Measurements from ENCODE around the gene CREB3L2.
"Not testable (repeated sequence)": the region's sequence is repeated elsewhere in the genome, so short reads cannot be mapped to it uniquely, and the experiment has no call there.

Gene CREB3L2

DNA sequence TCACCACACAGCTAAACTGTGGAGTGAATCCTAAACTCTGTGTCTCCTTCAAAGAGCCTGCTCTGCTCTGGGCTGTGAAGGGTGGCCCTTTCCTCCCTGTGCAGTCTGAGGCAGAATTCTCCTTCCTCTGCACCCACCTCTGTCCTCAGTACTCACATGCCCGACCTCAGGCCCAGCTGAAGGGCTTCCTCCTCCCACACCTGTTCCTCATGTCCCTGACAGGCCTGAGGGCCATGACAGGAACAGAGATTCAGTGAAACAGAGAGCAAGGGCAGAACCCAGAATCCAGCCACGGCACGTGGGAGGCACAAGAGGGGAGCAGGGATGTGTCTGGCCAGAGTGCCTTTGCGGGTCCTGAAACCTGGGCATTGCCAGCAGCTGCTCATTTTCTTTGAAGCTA is 13.9 kb downstream of the CREB3L2 start:
- DNase-seq (ENCODE audit: low spot score): no peak

DNA sequence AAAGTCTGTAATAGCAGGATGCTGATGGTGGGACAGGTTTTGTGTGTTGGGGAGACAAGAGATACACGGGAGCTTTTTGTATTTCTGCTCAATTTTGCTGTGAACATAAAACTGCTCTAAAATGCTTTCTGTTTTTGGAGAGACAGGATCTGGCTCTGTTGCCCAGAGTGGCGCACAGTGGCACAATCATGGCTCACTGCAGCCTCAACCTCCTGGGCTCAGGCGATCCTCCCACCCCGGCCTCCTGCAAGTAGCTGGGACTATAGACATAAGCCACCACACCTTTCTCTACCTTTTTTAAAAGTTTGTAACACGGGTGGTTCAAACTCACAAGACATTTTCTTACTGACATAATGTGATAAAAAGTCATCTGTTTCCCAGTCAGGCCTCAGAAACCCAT is 14.3 kb downstream of the CREB3L2 start:
- DNase-seq (ENCODE audit: low spot score): no peak

GRCh38 chr7:137987018-137987349 is 14.9 kb downstream of the CREB3L2 start:
- no peak for DNase-seq (ENCODE audit: low spot score)

- DNase-seq (ENCODE audit: low spot score): no peak
Observed at GRCh38 chr7:137986252-137987017, 15.5 kb downstream of the CREB3L2 start.

- no peak for DNase-seq (ENCODE audit: low spot score)
Observed at GRCh38 chr7:137985897-137986251, 16.0 kb downstream of the CREB3L2 start.

DNA sequence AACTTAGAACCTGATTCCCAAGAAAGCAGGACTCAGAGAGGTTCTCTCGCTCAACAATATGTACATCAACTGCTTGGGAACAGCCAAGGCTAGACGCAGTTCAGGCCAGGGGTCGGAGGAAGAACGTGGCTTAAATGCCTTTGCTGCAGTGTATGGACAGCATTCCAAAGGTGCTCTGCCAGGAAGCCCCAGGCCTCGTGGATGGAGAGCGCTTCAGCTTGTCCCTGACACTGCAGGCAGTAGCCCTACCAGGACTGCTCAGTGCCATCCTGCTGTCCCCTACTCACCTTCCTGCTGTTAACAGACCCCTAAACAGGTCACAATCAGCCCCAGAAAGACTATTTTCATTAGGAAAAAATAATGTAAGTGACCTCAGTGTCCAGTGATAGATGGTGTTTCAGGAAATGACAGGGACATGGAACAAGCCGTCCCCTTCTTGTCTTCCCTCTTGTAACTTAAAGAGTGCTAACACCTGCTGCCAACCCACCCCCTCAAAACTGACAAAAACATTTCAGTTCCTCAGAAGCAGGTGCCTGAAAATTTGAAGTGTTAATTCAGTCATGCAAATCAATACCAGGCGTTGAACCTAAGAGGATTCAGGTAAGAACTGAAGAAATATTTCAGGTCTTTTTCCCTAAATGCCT is 16.5 kb downstream of the CREB3L2 start:
- DNase-seq (ENCODE audit: low spot score): no peak

DNA sequence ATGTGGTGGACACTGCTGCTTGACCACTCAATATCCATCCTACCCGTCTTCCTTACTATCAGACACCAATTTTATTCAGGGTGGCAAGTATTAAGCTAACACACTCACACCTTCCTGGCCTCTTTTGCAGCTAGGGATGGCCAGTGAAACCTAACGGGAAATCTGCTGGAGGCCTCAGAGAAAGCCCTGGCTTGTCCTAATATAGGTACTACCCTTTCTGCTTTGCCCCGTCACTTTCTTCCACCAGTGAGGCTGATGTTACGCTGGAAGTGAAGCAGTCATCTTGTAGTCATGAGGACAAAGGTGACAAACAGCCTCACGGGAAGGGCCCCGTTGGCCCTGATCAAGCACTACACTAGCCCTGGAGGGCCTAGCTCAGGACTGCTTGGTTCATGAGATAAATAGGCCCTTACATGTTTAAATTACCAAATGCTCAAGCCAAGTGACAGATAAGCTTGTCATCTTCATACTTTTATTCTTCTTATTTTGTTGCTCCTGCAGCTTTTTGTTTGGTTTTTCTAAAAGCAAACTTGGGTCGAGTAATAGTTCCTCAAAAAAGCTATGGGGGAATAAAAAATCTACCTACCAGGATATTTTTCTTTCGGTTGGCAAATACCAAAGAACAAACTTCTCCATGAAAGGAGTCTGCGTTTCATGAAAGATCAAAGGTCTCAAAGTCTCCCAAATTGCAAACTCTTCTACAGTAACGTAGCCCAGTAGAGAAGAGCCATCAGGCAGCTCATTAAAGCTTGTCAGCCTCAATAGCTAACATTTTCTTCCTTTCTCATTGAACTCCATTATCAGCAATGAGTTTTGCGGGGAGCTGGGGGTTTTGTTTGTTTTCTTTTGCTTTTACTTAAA is 17.5 kb downstream of the CREB3L2 start:
- no peak for DNase-seq (ENCODE audit: low spot score)

GRCh38 chr7:137983323-137984008 is 18.4 kb downstream of the CREB3L2 start:
- no peak for DNase-seq (ENCODE audit: low spot score)

DNA sequence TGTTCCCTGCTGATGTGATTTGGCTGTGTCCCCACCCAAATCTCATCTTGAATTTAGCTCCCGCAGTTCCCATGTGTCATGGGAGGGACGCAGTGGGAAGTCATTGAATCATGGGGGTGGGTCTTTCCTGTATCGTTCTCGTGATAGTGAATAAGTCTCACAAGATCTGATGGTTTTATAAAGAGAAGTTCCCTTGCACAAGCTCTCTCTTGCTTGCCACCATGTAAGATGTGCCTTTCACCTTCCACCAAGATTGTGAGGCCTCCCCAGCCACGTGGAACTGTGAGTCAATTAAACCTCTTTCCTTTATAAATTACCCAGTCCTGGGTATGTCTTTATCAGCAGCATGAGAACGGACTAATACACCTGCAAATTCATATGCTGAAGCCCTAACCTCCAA is 19.5 kb downstream of the CREB3L2 start:
- not testable (repeated sequence) for DNase-seq (ENCODE audit: low spot score)

GRCh38 chr7:137981668-137982067 is 20.2 kb downstream of the CREB3L2 start:
- DNase-seq (ENCODE audit: low spot score): no peak

- no peak for DNase-seq (ENCODE audit: low spot score)
Observed at GRCh38 chr7:137981175-137981574, 20.7 kb downstream of the CREB3L2 start.

- no peak for DNase-seq (ENCODE audit: low spot score)
Observed at GRCh38 chr7:137980308-137980707, 21.6 kb downstream of the CREB3L2 start.

DNA sequence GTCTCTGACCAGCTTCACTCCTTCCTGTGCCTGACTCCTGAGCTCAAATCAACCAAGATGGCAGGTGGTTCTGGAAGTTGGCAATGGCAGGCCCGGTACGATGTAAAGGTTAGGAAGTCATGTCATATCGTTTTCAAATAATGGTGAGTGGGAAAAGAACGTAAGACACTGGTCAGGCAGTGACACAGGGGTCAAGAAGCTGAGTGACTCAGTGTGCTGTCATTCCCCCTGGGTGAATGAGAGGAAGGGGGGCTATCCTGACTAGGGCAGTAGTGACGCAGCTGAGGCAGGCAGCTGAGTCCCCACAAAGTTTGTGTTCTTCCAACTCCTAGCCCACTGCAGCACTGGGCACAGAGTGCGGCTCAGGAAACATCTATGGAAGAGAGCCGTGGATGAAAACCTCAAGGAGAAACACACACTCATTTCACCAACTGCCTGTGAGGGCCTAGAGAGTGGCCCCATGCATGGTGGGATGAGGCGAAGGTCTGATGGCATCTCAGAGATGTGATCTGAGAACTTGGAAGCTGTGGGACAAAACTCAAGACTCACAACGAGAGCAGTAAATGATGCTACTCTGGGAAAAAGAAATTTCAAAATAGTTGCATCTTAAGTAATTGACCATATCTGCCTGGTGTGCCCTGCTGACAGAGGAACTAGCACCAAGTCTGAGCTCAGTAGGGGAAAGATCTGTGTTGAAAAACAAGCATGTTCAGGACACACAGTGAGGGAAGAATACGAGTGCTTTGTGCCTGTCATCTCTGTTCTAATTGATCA is 23.2 kb downstream of the CREB3L2 start:
- DNase-seq (ENCODE audit: low spot score): no peak

GRCh38 chr7:137977173-137977572 is 24.7 kb downstream of the CREB3L2 start:
- DNase-seq (ENCODE audit: low spot score): no peak

- DNase-seq (ENCODE audit: low spot score): no peak
Observed at GRCh38 chr7:137976696-137977095, 25.2 kb downstream of the CREB3L2 start.

GRCh38 chr7:137976232-137976631 is 25.7 kb downstream of the CREB3L2 start:
- no peak for DNase-seq (ENCODE audit: low spot score)

DNA sequence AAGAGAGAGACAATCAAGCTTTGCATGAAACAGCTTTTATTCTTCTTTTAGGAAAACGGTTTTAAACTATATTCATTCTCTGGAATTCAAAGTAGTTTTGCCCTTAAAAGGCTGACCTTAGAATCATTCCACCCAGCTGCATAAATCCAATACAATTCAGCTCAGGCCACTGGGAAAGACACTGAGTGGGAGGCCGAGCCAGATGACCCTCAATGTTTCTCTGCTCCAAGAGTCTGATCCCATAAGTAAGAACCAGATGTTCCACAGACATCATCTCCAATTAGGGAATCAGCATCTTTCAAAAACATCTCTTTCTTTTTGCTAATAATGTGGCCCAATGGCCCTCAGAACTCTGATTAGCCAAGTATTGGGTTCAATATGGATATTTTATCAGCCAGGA is 26.1 kb downstream of the CREB3L2 start:
- DNase-seq (ENCODE audit: low spot score): no peak

DNA sequence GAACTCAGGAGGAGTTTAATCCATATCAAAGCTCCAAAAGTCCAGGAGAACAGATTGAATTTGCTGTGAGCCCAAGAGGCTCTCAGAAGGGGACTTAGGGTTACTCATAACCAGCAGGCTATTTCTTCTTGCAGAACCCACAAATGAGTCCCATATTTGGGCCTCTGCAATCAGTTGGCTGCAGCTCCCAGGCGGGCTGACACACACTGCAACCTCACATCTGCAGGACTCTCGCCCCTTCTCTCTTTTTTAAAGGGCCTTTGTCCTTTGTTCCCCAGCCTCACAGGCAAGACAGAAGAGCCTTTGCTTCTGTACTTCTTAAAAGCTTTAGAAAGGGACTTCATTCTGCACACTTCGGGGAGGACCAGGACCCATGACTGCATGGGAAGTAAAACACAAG is 26.7 kb downstream of the CREB3L2 start:
- no peak for DNase-seq (ENCODE audit: low spot score)

DNA sequence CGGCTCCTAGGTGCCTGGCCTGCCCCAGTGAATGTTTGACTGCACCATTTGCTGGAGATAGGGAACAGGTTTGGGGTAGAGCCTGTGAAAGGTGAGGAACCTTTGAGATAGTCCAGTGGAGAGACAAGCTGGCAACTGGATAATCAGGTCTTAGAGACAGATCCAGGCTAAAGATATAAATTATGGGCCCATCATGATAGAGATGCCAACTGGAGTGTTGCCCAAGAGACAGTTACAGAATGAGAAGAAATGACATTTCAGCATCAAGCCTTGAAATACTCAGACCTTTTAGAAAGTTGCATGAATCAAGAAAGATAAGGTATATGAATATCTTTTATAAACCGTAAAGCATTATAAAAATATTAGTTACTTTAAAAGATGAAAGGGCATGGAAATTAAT is 27.1 kb downstream of the CREB3L2 start:
- no peak for DNase-seq (ENCODE audit: low spot score)

GRCh38 chr7:137970253-137970975 is 31.5 kb downstream of the CREB3L2 start:
- no peak for DNase-seq (ENCODE audit: low spot score)

DNA sequence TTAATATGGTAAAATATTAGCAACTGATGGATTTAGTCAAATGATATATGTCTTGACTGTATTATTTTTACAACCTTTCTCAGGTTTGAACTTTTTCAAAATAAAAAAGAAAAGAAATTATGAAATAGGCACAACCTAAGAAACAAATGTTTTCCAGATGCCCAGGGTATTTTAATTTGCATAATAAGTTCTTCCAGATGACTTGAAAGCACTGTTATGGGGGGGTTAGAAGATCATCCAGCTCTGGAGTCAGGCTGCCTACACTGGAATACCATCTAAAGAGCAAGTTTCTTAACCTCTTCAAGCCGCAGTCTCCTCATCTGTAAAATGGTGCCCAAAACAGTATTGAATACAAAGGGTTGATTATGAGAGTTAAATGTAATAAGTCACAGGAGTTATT is 32.1 kb downstream of the CREB3L2 start:
- DNase-seq (ENCODE audit: low spot score): no peak
